Ovary (tissue), 9 donors: ENCODE results near the gene SIGLEC6. TPM values are rescaled to one million over a fixed set of nuclear protein-coding genes. Genes with fewer than 3 reads are reported as not detected.

ENCODE experiments used
- DNase-seq, 5 donors: peaks; one replicate each; pipeline ENCODE4 v3.0.0-alpha.2; 2019 to 2020
- H3K27ac ChIP-seq, 2 donors: fragments of 200-600 bp; one replicate each; pipeline versions ENCODE4 v1.5.1 to v1.8.0; 2019 to 2022
- H3K27me3 ChIP-seq: fragments of 200-600 bp; one replicate; pipeline ENCODE4 v1.8.0; 2022
- H3K36me3 ChIP-seq: fragments of 200-600 bp; sonication (generic); one replicate; pipeline ENCODE4 v1.5.1; 2019
- H3K4me1 ChIP-seq: one replicate; pipeline ENCODE4 v1.8.1; 2013; ENCODE audit warnings: mild to moderate bottlenecking, moderate library complexity; ENCODE audit not compliant: insufficient read depth
- H3K4me3 ChIP-seq: fragments of 200-600 bp; sonication (generic); one replicate; pipeline ENCODE4 v1.5.1; 2017
- H3K9me3 ChIP-seq, 2 donors: fragments of 200-600 bp in 1 of 2; sonication (generic) in 1 of 2; one replicate each; pipeline versions ENCODE4 v1.5.1 to v1.8.1; 2013 to 2019; ENCODE audit warnings: mild to moderate bottlenecking in 1 of 2, moderate library complexity in 1 of 2
- CTCF ChIP-seq, 3 donors: fragments of 450-650 bp in 2 of 3; fragments of 200-600 bp in 1 of 3; IDR thresholded peaks; one replicate each; pipeline versions ENCODE4 v1.5.1 to v1.8.0; 2016 to 2022; ENCODE audit warnings: antibody characterized with exemption in 3 of 3, mild to moderate bottlenecking in 1 of 3
- EP300 ChIP-seq: sonication (generic); formaldehyde crosslinking; IDR thresholded peaks from one replicate; pipeline ENCODE4 v1.6.1; 2017; ENCODE audit warnings: antibody characterized with exemption
- POLR2A ChIP-seq: fragments of 450-650 bp; IDR thresholded peaks from one replicate; pipeline ENCODE4 v1.6.1; 2017; ENCODE audit warnings: antibody characterized with exemption, mild to moderate bottlenecking, moderate library complexity
- WGBS, 3 donors: extraction: QIAGEN DNeasy Blood & Tissue Kit in 1 of 3; methylation state at CpG; one replicate each; pipeline versions ENCODE4 v1.1.5 to v1.1.7; 2013 to 2017; 5-methylcytosine and 5-hydroxymethylcytosine counted together
- intact Hi-C, 4 donors: fragments of 100-400 bp; cut with DNase I; formaldehyde crosslinking; loops; one replicate each; pipeline versions ENCODE4 v1.11.0 to v1.15.1; 2022 to 2023
- polyA plus RNA-seq, 2 donors: library from polyadenylated mRNA; stranded (reverse); fragments of 200-250 nt in 1 of 2; fragments of 350-450 nt in 1 of 2; fragmentation: Illumina TruSeq in 1 of 2; extraction: RNeasy Lipid Tissue Mini Kit (QIAGEN cat#74804) in 1 of 2; gene quantifications; one replicate each; pipeline ENCODE4 v1.2.3, GENCODE V29; 2013 to 2014
- small RNA-seq: library from RNA; depleted of rRNA; stranded (forward); fragments of <200 nt; gene quantifications from one replicate; pipeline ENCODE3, GENCODE V24; 2016
- total RNA-seq, 7 donors: library from RNA; depleted of rRNA in 2 of 7; stranded (reverse); fragments of >200 nt in 2 of 7; fragmentation: NEBNext Ultra II Directional in 3 of 7; extraction: Animal tissue kit (Norgen Biotek cat#: 25700) in 3 of 7; gene quantifications; one replicate each; pipeline versions ENCODE4 v1.1.0 to v1.2.4, GENCODE V29; 2016 to 2023
- donor health status: DM: no; HTN: no; CAD: no; lungs with moderate emphysema.
- donor health status: DM: no; HTN: no; CAD: no.
- donor health status: Bipolar disorder and iron deficiency.
- donor health status: DM: yes; HTN: yes; CAD: no.
- donor health status: DM: no; HTN: no; CAD: no.
- donor health status: DM: yes; HTN: yes; CAD: no.

The SIGLEC6 gene
- total and polyA plus RNA-seq, 9 donors, result 0.19 to 0.67 (median 0.42) TPM; not detected in 5

GRCh38 chr19:51468545-51468920 lies 62.9 kb downstream of the SIGLEC6 start:
- no peak for DNase-seq
- WGBS, 3 donors, result 64 to 76% (median 65%) methylated on average over 2 of the region's 2 CpGs
- H3K9me3 ChIP-seq, result no peaks in the 10 kb centered on the region
- intact Hi-C loops, result loop anchor here in 1 of 4 donors (10.0 kb wide), 1 partner anchor 186 kb away; no protein-coding TSS in a partner anchor
- H3K27ac ChIP-seq, result no peak overlapping the region
- H3K4me3 ChIP-seq, result no peak overlapping the region
- no peaks in the 10 kb centered on the region for H3K36me3 ChIP-seq
- TF ChIP-seq POLR2A (no peak), EP300 (no peak), CTCF (IDR thresholded peaks at IDR 0.05) (no peak)
- no peaks in the 10 kb centered on the region for H3K27me3 ChIP-seq
- no peaks in the 10 kb centered on the region for H3K4me1 ChIP-seq

GRCh38 chr19:51467864-51468544 lies 63.5 kb downstream of the SIGLEC6 start:
- intact Hi-C loops, result loop anchor here in 1 of 4 donors (10.0 kb wide), 1 partner anchor 187 kb away; no protein-coding TSS in a partner anchor
- no peak overlapping the region for H3K4me3 ChIP-seq
- no peaks in the 10 kb centered on the region for H3K27me3 ChIP-seq
- 64 to 73% (median 71%) methylated on average over 4 of the region's 4 CpGs for WGBS, 3 donors
- no peaks in the 10 kb centered on the region for H3K9me3 ChIP-seq
- TF ChIP-seq CTCF (IDR thresholded peaks at IDR 0.05), result no peak
- TF ChIP-seq POLR2A, result no peak
- no peak for TF ChIP-seq EP300
- DNase-seq, result no peak
- no peaks in the 10 kb centered on the region for H3K36me3 ChIP-seq
- H3K27ac ChIP-seq, result no peak overlapping the region
- H3K4me1 ChIP-seq, result no peaks in the 10 kb centered on the region

Small RNA genes within 50 kb of the gene (small RNA-seq; reads per million reads assigned to genes)
- not detected for gene AC020914.3

Other genes starting within 250 kb of the SIGLEC6 start
- under 1 TPM in 6 of 7 donors, not detected in 1; 0.08 to 0.96 (median 0.29) TPM for gene IGLON5, start 220.0 kb downstream of the SIGLEC6 start, total RNA-seq
- gene IGLON5, start 220.0 kb downstream of the SIGLEC6 start, polyA plus RNA-seq, result 1 to 10 TPM in 1 of 2 donors, under 1 TPM in 1; 0.13 to 1.6 TPM
- gene VSIG10L, start 189.5 kb downstream of the SIGLEC6 start, total RNA-seq, result 1 to 10 TPM; 1.8 to 8.1 (median 5.4) TPM
- gene VSIG10L, start 189.5 kb downstream of the SIGLEC6 start, polyA plus RNA-seq, result 1 to 10 TPM; 4.4 to 6.9 TPM
- 10 to 100 TPM; 38.7 to 91.3 (median 63.3) TPM for gene ETFB, start 165.3 kb downstream of the SIGLEC6 start, total RNA-seq
- 10 to 100 TPM; 12.4 to 86.7 TPM for gene ETFB, start 165.3 kb downstream of the SIGLEC6 start, polyA plus RNA-seq
- 1 to 10 TPM in 3 of 7 donors, under 1 TPM in 1, not detected in 3; 0.70 to 1.9 (median 1.5) TPM for gene CLDND2, start 162.7 kb downstream of the SIGLEC6 start, total RNA-seq
- under 1 TPM in 1 of 2 donors, not detected in 1; 0.59 TPM for gene CLDND2, start 162.7 kb downstream of the SIGLEC6 start, polyA plus RNA-seq
- gene NKG7, start 159.0 kb downstream of the SIGLEC6 start, total RNA-seq, result 1 to 10 TPM in 5 of 7 donors, under 1 TPM in 2; 0.40 to 3.1 (median 1.5) TPM
- gene NKG7, start 159.0 kb downstream of the SIGLEC6 start, polyA plus RNA-seq, result 1 to 10 TPM; 1.6 to 4.4 TPM
- not detected for gene LIM2, start 143.7 kb downstream of the SIGLEC6 start, total RNA-seq
- gene LIM2, start 143.7 kb downstream of the SIGLEC6 start, polyA plus RNA-seq, result not detected
- gene C19orf84, start 141.1 kb downstream of the SIGLEC6 start, total RNA-seq, result not detected
- under 1 TPM in 1 of 2 donors, not detected in 1; 0.47 TPM for gene C19orf84, start 141.1 kb downstream of the SIGLEC6 start, polyA plus RNA-seq
- gene SIGLEC10, start 114.0 kb downstream of the SIGLEC6 start, total RNA-seq, result 1 to 10 TPM; 1.4 to 9.4 (median 4.6) TPM
- 1 to 10 TPM in 1 of 2 donors, under 1 TPM in 1; 0.30 to 1.3 TPM for gene SIGLEC10, start 114.0 kb downstream of the SIGLEC6 start, polyA plus RNA-seq
- gene SIGLEC8, start 73.2 kb downstream of the SIGLEC6 start, total RNA-seq, result 1 to 10 TPM in 1 of 7 donors, under 1 TPM in 4, not detected in 2; 0.24 to 1.6 (median 0.92) TPM
- 1 to 10 TPM in 1 of 2 donors, under 1 TPM in 1; 0.05 to 1.6 TPM for gene SIGLEC8, start 73.2 kb downstream of the SIGLEC6 start, polyA plus RNA-seq
- gene CEACAM18, start 53.1 kb downstream of the SIGLEC6 start, total RNA-seq, result not detected
- not detected for gene CEACAM18, start 53.1 kb downstream of the SIGLEC6 start, polyA plus RNA-seq
- gene SIGLEC12, start 29.9 kb downstream of the SIGLEC6 start, total RNA-seq, result under 1 TPM in 2 of 7 donors, not detected in 5; 0.23 to 0.25 TPM
- under 1 TPM in 1 of 2 donors, not detected in 1; 0.73 TPM for gene SIGLEC12, start 29.9 kb downstream of the SIGLEC6 start, polyA plus RNA-seq
- 10 to 100 TPM in 5 of 7 donors, 1 to 10 TPM in 2; 4.3 to 17.3 (median 13.1) TPM for gene ZNF175, start 39.6 kb upstream of the SIGLEC6 start, total RNA-seq
- gene ZNF175, start 39.6 kb upstream of the SIGLEC6 start, polyA plus RNA-seq, result 10 to 100 TPM in 1 of 2 donors, 1 to 10 TPM in 1; 5.4 to 12.3 TPM
- gene SIGLEC5, start 98.7 kb upstream of the SIGLEC6 start, total RNA-seq, result under 1 TPM in 4 of 7 donors, not detected in 3; 0.13 to 0.69 (median 0.56) TPM
- gene SIGLEC5, start 98.7 kb upstream of the SIGLEC6 start, polyA plus RNA-seq, result under 1 TPM in 1 of 2 donors, not detected in 1; 0.13 TPM
- gene SIGLEC14, start 115.2 kb upstream of the SIGLEC6 start, total RNA-seq, result 1 to 10 TPM in 3 of 7 donors, under 1 TPM in 3, not detected in 1; 0.11 to 4.1 (median 1.0) TPM
- under 1 TPM in 1 of 2 donors, not detected in 1; 0.27 TPM for gene SIGLEC14, start 115.2 kb upstream of the SIGLEC6 start, polyA plus RNA-seq
- 10 to 100 TPM; 30.3 to 93.2 (median 50.3) TPM for gene SPACA6, start 161.7 kb upstream of the SIGLEC6 start, total RNA-seq
- 10 to 100 TPM in 1 of 2 donors, 1 to 10 TPM in 1; 6.4 to 27.4 TPM for gene SPACA6, start 161.7 kb upstream of the SIGLEC6 start, polyA plus RNA-seq
- gene HAS1, start 192.3 kb upstream of the SIGLEC6 start, total RNA-seq, result 100 to 1,000 TPM in 1 of 7 donors, 10 to 100 TPM in 3, 1 to 10 TPM in 3; 1.8 to 385 (median 15.3) TPM
- 1 to 10 TPM; 1.0 to 7.5 TPM for gene HAS1, start 192.3 kb upstream of the SIGLEC6 start, polyA plus RNA-seq
- 10 to 100 TPM in 1 of 7 donors, 1 to 10 TPM in 6; 1.8 to 18.2 (median 3.6) TPM for gene FPR1, start 220.2 kb upstream of the SIGLEC6 start, total RNA-seq
- gene FPR1, start 220.2 kb upstream of the SIGLEC6 start, polyA plus RNA-seq, result 10 to 100 TPM in 1 of 2 donors, 1 to 10 TPM in 1; 1.1 to 11.0 TPM
- 1 to 10 TPM in 3 of 7 donors, under 1 TPM in 4; 0.23 to 2.4 (median 0.95) TPM for gene FPR2, start 229.5 kb upstream of the SIGLEC6 start, total RNA-seq
- 1 to 10 TPM in 1 of 2 donors, under 1 TPM in 1; 0.21 to 1.1 TPM for gene FPR2, start 229.5 kb upstream of the SIGLEC6 start, polyA plus RNA-seq